GM10847 (cell line): Measurements from ENCODE around the gene DAGLB.

Experiments used
- POLR2A ChIP-seq: IDR thresholded peaks from 2 replicates; pipeline ENCODE4 v1.6.1; 2011; ENCODE audit not compliant: insufficient read length; ENCODE audit errors: extremely low read depth

Gene DAGLB, protein sequence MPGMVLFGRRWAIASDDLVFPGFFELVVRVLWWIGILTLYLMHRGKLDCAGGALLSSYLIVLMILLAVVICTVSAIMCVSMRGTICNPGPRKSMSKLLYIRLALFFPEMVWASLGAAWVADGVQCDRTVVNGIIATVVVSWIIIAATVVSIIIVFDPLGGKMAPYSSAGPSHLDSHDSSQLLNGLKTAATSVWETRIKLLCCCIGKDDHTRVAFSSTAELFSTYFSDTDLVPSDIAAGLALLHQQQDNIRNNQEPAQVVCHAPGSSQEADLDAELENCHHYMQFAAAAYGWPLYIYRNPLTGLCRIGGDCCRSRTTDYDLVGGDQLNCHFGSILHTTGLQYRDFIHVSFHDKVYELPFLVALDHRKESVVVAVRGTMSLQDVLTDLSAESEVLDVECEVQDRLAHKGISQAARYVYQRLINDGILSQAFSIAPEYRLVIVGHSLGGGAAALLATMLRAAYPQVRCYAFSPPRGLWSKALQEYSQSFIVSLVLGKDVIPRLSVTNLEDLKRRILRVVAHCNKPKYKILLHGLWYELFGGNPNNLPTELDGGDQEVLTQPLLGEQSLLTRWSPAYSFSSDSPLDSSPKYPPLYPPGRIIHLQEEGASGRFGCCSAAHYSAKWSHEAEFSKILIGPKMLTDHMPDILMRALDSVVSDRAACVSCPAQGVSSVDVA

DNA sequence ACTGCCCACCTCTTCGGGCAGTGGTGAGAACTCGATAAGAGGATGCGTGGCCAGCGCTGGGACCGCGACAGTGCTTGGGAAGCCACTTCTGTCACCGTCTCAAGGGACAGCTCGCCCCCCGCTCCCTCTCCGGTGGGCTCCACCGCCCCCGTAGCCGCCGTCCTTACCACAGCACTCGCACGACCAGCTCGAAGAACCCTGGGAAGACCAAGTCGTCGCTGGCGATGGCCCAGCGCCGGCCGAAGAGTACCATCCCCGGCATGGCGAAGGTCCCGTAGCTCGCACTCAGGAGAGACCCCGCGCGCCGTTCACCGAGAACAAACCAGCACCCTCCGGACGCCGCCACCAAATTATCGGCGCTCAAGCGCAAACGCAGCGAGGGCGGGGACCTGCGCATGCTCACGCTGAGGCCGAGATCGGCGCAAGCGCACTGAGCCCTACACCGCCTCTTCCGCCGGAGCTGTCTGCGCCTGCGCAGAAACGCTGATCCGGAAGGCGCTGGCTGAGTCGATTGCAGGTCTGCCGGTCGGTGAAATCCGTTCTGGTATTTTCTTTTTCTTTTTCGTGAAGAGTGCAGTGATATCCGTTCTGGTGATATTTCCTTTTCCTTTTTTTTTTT lies at the start of gene DAGLB:
Gene DAGLB, minus strand, starts transcription at position 374 of the 619 bp plus-strand sequence. Its CDS starts 112 bp downstream, at position 262.
- TF ChIP-seq POLR2A, result peak; percentile 94

DNA sequence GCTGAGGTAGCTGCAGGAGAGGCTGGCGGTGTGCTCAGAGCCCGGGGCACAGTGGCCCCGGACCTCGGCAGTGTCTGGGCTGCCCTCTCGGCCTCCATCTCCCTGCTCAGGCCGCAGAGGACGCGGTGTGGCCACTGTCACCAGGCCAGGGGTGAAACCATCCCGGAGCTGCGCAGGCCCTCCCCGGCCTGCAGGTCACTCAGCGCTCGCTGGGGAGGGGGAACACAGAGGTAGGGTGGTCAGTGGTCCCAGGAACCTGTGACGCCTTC lies 49.8 kb upstream of the DAGLB start:
- no peak for TF ChIP-seq POLR2A

DNA sequence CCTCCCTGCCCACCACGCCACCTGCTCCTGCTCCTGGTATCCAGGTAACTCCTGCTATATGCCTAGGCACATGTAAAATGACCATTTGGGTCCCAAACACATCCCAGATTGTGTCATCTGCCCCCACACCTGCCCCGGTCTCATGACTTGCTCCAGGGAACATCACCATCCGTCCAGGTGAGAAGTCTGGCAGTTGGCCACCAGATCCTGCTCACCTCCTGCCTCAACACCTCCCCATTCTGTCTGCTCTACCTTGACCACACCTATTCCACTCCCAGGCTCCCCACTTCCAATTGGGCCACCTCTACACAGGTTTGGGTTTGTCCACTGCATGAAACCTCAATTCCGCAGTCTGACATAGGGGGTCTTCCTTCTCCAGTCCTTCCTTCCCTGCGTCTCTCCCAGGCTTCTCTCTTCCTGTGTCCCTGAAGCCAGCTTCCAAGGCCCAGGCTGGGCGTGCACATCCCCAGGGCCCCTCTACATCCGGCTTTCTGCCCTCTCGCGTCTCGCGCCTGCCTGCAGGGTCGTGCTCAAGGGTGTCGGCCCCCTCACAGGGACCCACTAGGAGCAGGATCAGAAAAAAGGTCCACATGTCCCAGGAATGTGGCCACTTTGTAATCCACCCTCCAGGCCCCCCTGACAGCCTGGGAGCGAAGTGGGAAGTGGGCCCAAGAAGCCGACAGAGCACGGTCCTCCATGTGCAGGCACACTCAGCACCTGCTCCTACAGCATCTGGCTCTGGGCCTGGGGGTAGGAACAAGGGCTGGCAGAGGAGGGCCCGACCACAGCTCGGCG lies 49.3 kb upstream of the DAGLB start:
- no peak for TF ChIP-seq POLR2A

DNA sequence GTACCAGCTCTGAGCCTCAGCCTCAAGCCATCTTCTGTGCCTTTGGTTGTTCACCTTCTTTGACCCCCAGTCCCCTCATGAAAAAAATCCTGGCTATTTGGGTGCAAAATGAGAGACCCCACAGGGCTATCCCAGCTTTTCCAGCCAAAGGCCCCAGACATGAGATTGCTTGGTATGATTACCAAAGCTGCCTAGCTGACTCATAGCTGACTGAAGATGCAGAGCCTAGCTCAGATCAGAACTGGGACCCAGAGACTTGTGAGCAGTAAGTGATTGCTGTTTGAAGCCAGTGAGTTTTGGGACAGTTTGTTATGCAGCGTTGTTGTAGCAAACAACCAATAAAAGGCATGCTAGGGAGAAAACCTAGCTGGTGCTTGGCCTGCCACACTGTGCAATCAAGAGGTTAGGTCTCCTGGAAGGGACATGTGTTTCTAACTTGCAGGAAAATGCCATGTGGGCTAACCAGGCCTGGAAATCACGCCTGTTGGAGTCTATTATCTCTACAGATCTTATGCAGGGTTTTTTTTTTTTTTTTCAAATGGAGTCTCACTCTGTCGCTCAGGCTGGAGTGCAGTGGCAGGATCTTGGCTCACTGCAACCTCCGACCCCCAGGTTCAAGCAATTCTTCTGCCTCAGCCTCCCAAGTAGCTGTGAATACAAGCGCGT lies 48.0 kb upstream of the DAGLB start:
- TF ChIP-seq POLR2A, result no peak

DNA sequence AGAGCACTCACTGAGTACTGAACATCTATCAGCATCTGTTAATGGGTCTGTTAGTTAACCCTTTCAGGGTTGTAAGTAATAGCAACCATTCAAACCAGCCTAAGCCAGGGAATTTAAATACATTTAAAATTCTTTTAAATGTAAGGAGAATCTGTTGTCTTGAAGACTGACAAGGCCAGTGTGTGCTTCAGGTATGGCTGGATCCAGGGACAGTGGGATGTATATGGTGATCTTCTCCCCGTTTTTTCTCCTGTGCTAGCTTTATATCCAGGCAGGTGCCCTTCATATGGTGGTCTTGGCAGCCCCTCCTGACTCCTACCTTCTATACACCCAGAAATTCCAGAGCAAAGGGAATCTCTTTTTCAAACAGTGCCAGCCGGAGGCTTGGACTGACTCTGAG lies 46.6 kb upstream of the DAGLB start:
- no peak for TF ChIP-seq POLR2A

DNA sequence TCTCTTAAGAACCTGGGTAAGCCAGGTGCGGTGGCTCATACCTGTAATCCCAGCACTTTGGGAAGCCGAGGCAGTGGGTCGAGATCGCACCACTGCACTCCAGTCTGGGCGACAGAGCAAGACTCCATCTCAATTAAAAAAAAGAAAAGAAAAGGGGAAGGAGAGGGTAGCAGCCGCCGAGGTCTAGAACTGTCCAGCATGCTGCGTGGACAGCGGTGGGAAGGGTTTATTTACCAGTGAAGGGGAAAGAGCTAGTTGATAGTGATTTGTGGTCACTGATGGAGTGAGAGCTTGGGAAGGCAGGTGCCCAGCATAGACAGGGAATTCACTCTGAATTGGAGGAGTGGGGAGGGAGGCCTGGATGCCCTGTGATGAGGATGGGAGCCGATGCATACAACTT lies 43.4 kb upstream of the DAGLB start:
- TF ChIP-seq POLR2A, result no peak

DNA sequence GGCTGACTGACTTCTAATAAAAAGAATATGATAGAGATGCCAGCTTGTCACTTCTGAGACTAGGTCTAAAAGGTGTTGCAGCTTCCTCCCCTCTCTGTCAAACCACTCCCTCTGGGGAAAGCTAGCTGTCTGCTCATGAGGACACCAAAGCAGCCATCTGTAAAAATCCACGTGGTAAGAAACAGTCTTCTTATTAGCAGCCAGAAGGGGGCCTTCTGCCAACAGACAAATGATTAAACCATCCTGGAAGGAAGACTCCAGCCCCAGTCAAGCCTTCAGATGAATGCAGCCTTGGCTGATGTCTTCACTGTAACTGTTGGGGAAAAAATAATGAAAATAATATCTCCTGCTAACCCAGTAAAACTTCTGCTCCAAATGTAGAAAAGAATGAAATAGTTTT lies 41.9 kb upstream of the DAGLB start:
- TF ChIP-seq POLR2A, result no peak

DNA sequence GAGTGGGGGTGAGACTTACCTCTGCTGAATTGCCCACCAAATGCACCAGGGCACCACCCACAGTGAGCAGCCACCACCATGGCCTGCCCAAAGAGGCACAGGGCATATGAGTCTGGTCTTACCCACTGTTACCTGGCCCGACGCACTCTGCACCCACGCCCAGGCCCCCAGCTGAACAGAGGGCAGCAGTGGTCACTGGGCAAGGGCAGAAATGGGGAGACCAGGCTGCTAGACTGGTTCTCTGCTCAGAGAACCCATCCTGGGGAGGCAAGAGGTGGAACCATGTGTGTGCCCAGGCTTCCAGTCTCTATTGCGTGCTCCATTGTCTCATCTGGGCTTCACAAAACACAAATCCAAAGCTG lies 39.4 kb upstream of the DAGLB start:
- no peak for TF ChIP-seq POLR2A

DNA sequence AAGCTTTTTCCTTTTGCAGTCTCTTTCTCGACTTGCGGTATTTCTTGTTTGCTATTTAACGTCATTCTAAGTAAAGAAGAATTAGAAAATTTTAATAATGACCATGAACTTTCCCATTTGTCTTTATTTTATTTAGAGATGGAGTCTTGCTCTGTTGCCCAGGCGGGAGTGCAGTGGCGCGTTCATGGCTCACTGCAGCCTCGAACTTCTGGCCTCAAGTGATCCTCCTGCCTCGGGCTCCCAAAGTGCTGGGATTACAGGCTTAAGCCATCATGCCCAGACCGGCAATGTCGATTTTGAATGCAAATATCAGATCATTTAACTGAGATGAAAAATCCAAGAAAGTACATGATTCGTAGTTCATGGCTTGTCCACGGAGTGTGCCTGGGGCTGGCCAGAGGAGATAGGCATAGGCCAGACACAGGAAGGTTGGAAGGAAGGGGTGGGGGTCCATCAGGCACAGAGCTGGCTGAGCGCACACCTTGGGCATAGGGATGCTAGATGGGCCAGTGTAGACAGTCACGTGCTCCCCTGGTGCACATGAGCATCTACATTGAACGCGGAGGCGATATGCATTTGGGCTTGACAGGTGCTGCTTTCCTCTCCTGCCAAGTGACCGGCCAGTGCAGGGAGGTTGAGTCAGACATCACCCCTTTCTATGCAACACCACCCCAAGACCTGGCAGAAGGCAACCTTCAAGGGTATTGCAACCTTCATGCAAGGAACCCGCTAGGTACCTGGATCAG lies 38.9 kb upstream of the DAGLB start:
- TF ChIP-seq POLR2A, result no peak

DNA sequence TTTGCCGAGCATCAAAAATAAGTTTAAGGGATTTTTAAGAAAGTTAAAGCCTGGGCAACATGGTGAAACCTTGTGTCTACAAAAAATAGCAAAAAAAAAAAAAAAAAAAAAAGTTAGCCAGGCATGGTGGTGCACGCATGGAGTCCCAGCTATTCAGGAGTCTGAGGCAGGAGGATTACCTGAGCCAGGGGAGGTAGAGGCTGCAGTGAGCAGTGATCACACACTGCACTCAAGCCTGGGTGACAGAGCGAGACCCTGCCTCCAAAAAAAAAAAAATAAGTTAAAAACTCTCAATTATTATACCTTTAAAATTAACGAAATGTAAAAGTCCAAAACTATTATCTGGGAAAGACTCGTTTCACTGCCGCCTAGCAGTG lies 35.0 kb upstream of the DAGLB start:
- no peak for TF ChIP-seq POLR2A

DNA sequence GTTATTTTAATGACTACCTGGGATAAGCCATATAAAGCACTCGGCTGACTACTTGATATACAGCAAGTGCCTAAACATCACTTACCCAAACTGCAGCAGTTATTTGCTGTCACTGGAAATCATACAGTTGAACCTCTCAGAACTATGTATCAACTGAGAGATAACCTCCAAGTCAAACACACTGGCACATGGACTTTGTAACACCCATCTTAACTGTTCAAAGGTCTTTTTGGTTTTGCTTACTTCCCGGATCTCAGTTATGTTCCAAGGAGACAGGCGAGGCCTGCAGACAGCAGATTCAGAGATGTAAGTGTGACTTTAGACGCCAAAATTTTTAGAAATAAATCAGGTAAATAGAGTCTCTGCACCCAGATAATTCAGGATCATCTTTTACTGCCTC lies 34.6 kb upstream of the DAGLB start:
- no peak for TF ChIP-seq POLR2A

DNA sequence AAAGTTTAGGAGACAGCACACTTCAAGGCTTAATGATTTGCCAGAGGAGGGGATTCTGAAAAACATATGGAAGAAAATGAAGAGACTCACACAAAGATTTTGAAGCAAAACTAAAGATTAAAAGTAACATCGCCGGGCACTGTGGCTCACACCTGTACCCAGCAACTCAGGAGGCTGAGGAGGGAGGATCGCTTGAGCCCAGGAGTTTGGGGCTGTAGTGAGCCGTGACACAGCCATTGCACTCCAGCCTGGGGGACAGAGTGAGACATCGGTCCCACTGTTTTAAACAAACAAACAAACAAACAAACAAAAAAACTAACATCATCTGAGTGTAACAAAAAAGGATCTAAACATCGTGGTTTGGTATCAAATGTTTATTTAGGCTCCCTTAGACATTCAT lies 33.7 kb upstream of the DAGLB start:
- no peak for TF ChIP-seq POLR2A

DNA sequence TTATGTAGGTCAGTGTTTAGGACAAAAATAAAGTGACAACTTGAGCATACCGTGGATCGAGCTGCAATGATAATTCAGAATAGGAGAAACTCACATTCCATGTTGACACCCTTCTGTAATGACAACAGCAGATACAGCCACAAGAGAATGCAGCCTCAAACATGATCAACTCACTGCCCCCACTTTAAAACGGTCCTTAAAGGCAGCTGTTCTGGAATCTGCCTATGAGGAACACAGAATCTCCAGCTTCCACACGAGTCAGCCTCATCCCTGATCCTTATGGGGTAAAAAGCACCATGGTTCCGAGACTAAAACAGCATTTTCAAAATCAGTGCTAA lies 32.5 kb upstream of the DAGLB start:
- no peak for TF ChIP-seq POLR2A

DNA sequence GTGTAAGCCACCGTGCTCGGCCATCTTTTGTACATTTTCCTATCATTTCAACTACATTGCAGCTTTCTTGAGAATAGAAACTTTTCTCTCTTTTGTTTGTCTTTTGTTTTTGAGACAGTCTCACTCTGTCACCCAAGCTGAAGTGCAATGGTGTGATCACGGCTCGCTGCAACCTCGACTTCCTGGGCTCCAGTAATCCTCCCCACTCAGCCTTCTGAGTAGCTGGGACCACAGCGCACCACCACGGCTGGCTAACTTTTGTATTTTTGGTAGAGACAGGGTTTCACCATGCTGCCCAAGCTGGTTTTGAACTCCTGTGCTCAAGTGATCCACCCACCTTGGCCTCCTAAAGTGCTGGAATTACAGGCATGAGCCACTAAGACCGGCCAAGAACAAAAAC lies 31.3 kb upstream of the DAGLB start:
- no peak for TF ChIP-seq POLR2A

DNA sequence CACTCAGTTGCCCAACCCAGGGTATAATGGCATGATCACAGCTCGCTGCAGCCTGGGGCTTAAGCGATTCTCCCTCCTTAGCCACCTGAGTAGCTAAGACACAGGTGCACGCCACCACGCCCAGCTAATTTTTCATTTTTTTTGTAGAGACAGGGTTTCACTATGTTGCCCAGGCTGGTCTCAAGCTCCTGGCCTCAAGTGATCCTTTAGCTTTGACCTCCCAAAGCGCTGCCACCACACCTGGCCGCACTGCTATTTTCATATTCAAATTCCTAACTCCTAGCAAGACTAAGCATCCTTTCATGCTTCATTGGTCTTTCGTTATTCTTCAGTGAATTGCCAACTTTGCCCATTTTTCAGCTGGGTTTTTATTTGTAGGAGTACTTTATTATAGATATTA lies 30.4 kb upstream of the DAGLB start:
- no peak for TF ChIP-seq POLR2A
